Astrocyte of the spinal cord (primary cell): ENCODE measurements around the gene CHST8.

Experiments
- DNase-seq: peaks from one replicate; pipeline ENCODE4 v3.0.0; 2011; ENCODE audit warnings: low read depth, low spot score
- H3K4me3 ChIP-seq: 2 replicates; pipeline ENCODE4 v1.5.1; 2011; ENCODE audit warnings: low read depth, mild to moderate bottlenecking, low read length, moderate library complexity
- in situ Hi-C: cut with HindIII; loops from 2 replicates; pipeline ENCODE4 v1.10.0; 2017; ENCODE audit warnings: low sequenced_read_pairs
- TF ChIP-seq, protein P1 (sequence below): IDR thresholded peaks from 2 replicates; pipeline ENCODE4 v1.5.1; 2012; ENCODE audit warnings: low read depth, mild to moderate bottlenecking, low read length, inconsistent platforms

CHST8 gene

DNA sequence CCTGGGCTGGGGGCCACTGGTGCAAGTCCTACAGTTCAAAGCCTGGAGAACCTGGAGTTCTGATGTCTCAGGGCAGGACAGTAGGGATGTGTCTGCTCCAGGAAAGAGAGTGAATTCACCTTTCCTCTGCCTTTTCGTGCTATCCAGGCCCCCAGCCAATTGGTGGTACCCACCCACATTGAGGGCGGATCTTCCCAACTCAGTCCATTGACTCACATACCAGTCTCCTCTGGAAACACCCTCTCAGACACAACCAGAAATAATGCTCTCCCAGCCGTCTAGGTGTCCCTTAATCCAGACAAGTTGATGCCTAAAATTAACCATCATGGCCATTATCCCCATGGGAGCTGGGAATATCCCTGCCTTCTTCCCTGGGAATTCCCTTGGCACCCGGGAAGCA lies 38.8 kb upstream of the CHST8 start:
- TF ChIP-seq, protein P1, sequence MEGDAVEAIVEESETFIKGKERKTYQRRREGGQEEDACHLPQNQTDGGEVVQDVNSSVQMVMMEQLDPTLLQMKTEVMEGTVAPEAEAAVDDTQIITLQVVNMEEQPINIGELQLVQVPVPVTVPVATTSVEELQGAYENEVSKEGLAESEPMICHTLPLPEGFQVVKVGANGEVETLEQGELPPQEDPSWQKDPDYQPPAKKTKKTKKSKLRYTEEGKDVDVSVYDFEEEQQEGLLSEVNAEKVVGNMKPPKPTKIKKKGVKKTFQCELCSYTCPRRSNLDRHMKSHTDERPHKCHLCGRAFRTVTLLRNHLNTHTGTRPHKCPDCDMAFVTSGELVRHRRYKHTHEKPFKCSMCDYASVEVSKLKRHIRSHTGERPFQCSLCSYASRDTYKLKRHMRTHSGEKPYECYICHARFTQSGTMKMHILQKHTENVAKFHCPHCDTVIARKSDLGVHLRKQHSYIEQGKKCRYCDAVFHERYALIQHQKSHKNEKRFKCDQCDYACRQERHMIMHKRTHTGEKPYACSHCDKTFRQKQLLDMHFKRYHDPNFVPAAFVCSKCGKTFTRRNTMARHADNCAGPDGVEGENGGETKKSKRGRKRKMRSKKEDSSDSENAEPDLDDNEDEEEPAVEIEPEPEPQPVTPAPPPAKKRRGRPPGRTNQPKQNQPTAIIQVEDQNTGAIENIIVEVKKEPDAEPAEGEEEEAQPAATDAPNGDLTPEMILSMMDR = no peak
- no peak for DNase-seq
- in situ Hi-C loops = no loop called here
- no peak overlapping the region for H3K4me3 ChIP-seq

DNA sequence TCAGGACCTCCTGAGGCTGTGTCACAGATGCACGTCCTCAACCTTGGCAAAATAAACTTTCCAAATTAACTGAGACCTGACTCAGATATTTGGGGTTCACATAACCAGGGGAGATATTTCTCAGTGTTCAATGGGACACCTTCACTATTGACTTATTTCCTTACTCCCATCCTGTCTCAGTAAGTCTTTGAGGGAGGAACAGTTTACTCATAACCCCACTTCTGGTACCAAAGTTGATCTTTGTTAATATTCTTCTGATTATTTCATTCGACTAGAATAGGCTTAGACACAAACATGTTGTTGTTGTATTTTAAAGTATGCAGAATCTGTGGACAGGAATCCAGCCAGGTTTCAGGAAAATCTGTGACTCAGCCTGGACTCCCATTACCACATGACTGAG lies 34.6 kb upstream of the CHST8 start:
- TF ChIP-seq, protein P1 = no peak

DNA sequence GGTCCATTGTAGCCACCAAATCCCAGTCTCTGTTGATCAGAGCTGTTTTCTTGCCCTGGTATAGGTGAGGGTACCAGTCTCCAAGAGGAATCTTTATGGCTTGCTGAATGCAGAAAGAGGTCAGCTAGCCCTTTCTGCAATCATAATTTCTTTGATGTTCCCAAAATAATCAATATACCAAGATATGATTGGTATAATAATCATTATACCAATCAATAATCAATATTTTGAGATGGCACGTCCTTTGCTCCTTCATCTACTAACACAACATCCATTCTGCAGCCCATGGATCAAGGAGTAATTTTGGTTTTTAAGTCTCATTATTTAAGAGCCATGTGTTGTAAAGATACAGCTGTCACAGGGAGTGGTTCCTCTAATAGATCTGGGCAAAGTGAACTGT lies 31.5 kb upstream of the CHST8 start:
- TF ChIP-seq, protein P1 = no peak
- no peak for DNase-seq
- no peak overlapping the region for H3K4me3 ChIP-seq
- in situ Hi-C loops = no loop called here

More for the DNA sequence above, 34.6 kb upstream of the CHST8 start:
- H3K4me3 ChIP-seq = no peak overlapping the region
- in situ Hi-C loops = no loop called here
- no peak for DNase-seq

DNA sequence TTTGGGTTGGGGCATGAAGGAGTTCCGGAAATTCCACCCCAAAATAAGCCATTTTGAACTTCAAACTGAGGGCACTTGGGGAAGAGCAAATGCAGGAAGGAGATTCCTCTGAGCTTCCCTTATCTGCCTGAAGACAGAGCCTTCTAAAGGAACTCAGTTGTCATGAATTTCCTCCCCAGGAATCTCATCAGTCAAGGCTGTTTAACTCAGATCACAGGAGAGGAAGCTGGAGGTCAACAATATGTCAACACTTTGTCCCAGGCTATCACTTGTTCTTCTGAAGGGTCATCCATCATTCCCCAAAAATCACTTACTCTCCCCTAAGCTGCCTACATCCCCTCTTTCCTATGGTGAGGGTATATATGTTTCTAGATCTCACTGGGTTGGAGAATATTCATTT lies 26.0 kb upstream of the CHST8 start:
- in situ Hi-C loops = no loop called here
- no peak for DNase-seq
- TF ChIP-seq, protein P1 = no peak
- no peak overlapping the region for H3K4me3 ChIP-seq

DNA sequence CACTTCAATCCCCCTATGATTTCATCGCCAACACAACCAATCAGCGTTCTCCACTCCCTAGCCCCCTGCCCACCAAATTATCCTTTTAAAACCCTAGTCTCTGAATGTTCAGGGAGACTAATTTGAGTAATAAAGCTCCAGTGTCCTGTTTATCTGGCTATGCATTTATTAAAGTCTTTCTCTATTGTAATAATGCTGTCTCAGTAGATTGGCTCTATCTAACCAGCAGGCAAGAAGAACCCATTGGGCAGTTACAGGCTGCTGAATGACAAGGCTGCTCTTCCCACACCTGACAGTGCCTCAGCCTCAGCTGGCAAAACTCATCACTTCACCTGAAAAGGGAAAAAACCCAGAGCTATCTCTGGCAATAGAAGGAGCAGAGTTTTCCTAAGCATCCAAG lies 20.2 kb upstream of the CHST8 start:
- TF ChIP-seq, protein P1 = no peak
- H3K4me3 ChIP-seq = no peak overlapping the region
- in situ Hi-C loops = no loop called here
- DNase-seq = no peak

DNA sequence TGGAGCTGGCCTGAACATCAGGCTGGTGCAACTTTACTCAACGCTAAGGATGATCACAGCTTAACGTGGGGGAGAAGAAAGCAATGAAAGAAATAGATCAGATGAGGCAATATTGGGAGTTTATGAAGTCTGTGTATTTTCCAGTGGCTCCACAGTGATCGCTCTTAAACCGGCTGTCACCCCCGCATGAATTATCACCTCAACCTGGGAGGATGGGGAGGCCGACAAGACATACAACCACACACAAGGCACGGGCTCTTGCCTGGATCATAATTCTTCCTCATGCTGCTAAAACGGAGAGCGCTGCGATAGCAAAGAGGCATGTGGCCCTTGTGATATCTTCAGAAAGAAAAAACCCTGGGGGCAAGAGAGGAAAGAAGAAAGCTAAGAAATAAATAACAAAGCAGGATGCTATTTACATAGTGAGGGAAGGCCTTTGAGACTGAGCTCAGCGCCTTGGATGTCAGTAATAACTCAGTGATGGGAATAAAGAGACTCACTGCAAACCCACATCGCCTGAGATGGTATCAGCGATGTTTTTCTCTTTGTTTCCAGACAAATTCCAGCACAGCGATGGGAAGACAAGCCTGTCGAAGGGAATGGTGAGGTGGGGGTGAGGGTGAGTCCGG lies 19.1 kb upstream of the CHST8 start:
- DNase-seq = no peak
- in situ Hi-C loops = no loop called here
- H3K4me3 ChIP-seq = no peak overlapping the region

More for the DNA sequence above, 19.1 kb upstream of the CHST8 start:
- TF ChIP-seq, protein P1 = no peak
